PC-9 (cell line): Measurements from ENCODE around the gene MTUS2. TPM values are rescaled to one million over a fixed set of nuclear protein-coding genes. Genes with fewer than 3 reads are reported as not detected.

Experiments
- BruUV-seq: library from RNA; stranded (reverse); fragments of 400-500 nt; replicated peaks from 2 replicates; lab custom pipeline; 2021; lab: Mats Ljungman, UMichigan
- CTCF ChIA-PET: fragments of 300-600 bp; sonication (Branson Sonifier 250); formaldehyde crosslinking; loops from one replicate; lab custom pipeline; 2022; ENCODE audit warnings: antibody characterized with exemption; lab: Charles Lee
- POLR2A ChIA-PET: fragments of 300-600 bp; sonication (Branson Sonifier 250); formaldehyde crosslinking; loops from one replicate; lab custom pipeline; 2022; ENCODE audit warnings: antibody characterized with exemption; ENCODE audit not compliant: unreplicated experiment; lab: Charles Lee
- DNase-seq, 2 experiments: peaks; one replicate each; pipeline versions ENCODE4 v3.0.0 to v3.0.0-alpha.2; 2015 to 2022; ENCODE audit warnings: mixed read lengths in 1 of 2
- H2AFZ ChIP-seq: fragments of 200-600 bp; sonication (generic); 2 replicates; pipeline ENCODE4 v1.8.1; 2017; ENCODE audit warnings: antibody characterized with exemption
- H3F3A ChIP-seq: fragments of 200-600 bp; sonication (generic); 2 replicates; pipeline ENCODE4 v1.8.1; 2017; ENCODE audit warnings: antibody characterized with exemption, mild to moderate bottlenecking, low read depth; ENCODE audit not compliant: insufficient read depth
- H3K27ac ChIP-seq: fragments of 200-600 bp; sonication (generic); 2 replicates; pipeline ENCODE4 v1.6.1; 2016; ENCODE audit warnings: mixed run types
- H3K27me3 ChIP-seq: fragments of 200-600 bp; sonication (generic); 2 replicates; pipeline ENCODE4 v1.6.1; 2016; ENCODE audit warnings: low read depth, mixed run types; ENCODE audit not compliant: insufficient read depth
- H3K36me3 ChIP-seq: fragments of 200-600 bp; sonication (generic); 2 replicates; pipeline ENCODE4 v1.6.1; 2016; ENCODE audit warnings: low read depth, mixed run types
- H3K4me1 ChIP-seq: fragments of 200-600 bp; sonication (generic); replicated peaks from 2 replicates; pipeline ENCODE4 v1.6.1; 2016; ENCODE audit warnings: mixed run types; ENCODE audit not compliant: insufficient read depth
- H3K4me2 ChIP-seq: fragments of 200-600 bp; sonication (generic); 2 replicates; pipeline ENCODE4 v1.6.1; 2017; ENCODE audit warnings: mixed run types
- H3K4me3 ChIP-seq: fragments of 200-600 bp; sonication (generic); 2 replicates; pipeline ENCODE4 v1.6.1; 2016; ENCODE audit warnings: mixed run types
- H3K79me2 ChIP-seq: fragments of 200-600 bp; sonication (generic); 2 replicates; pipeline ENCODE4 v1.6.1; 2017; ENCODE audit warnings: low read depth, mixed run types
- H3K9me2 ChIP-seq: fragments of 200-600 bp; sonication (generic); 2 replicates; pipeline ENCODE4 v1.8.1; 2017; ENCODE audit warnings: mild to moderate bottlenecking; ENCODE audit not compliant: insufficient read depth
- H3K9me3 ChIP-seq: fragments of 200-600 bp; sonication (generic); 2 replicates; pipeline ENCODE4 v1.8.1; 2016; ENCODE audit warnings: low read depth; ENCODE audit not compliant: insufficient read depth
- H4K20me1 ChIP-seq: fragments of 200-600 bp; sonication (generic); 2 replicates; pipeline ENCODE4 v1.8.1; 2017; ENCODE audit not compliant: insufficient read depth
- CTCF ChIP-seq: fragments of 200-600 bp; sonication (generic); conservative IDR thresholded peaks from 2 replicates; pipeline ENCODE4 v1.6.1; 2017; ENCODE audit warnings: mixed run types, antibody characterized with exemption, mild to moderate bottlenecking, moderate library complexity
- EZH2 ChIP-seq: fragments of 200-600 bp; sonication (generic); IDR thresholded peaks from 2 replicates; pipeline ENCODE4 v1.8.0; 2017; ENCODE audit warnings: antibody characterized with exemption, low read depth
- intact Hi-C: fragments of 100-400 bp; cut with micrococcal nuclease; formaldehyde crosslinking; loops from one replicate; pipeline ENCODE4 v1.10.0; 2022; ENCODE audit not compliant: unreplicated experiment
- total RNA-seq: library from RNA; stranded (reverse); gene quantifications from 2 replicates; pipeline ENCODE4 v1.2.3, GENCODE V29; 2021

The MTUS2 gene
- total RNA-seq, 1 experiment from 2014 or later, result not detected

- BruUV-seq, result no TSS peak
- Histone ChIP-seq H3K27me3 (peaks cover 39% of the 10 kb centered on the region), H3K4me2 (no peak overlapping the region), H3K79me2 (no peaks in the 10 kb centered on the region), H3K4me3 (no peak overlapping the region), H4K20me1 (no peaks in the 10 kb centered on the region), H2AFZ (no peak overlapping the region), H3K4me1 (no peaks in the 10 kb centered on the region), H3K27ac (no peak overlapping the region), H3K9me2 (no peaks in the 10 kb centered on the region), H3F3A (no peaks in the 10 kb centered on the region), H3K9me3 (no peaks in the 10 kb centered on the region), H3K36me3 (no peaks in the 10 kb centered on the region)
- DNase-seq, result no peak
- POLR2A ChIA-PET, result no interaction called here
- CTCF ChIA-PET, result no interaction called here
- intact Hi-C loops, result no loop called here
- TF ChIP-seq EZH2 (no peak), CTCF (no peak)
These were observed 561.9 kb downstream of the MTUS2 start for GRCh38 chr13:29382021-29382420.

GRCh38 chr13:29383476-29383875 is 563.3 kb downstream of the MTUS2 start:
- Histone ChIP-seq H3K4me3 (no peak overlapping the region), H3K27me3 (peaks cover 41% of the 10 kb centered on the region), H3F3A (no peaks in the 10 kb centered on the region), H3K36me3 (no peaks in the 10 kb centered on the region), H3K79me2 (no peaks in the 10 kb centered on the region), H4K20me1 (no peaks in the 10 kb centered on the region), H3K9me3 (no peaks in the 10 kb centered on the region), H3K27ac (no peak overlapping the region), H3K9me2 (no peaks in the 10 kb centered on the region), H3K4me1 (no peaks in the 10 kb centered on the region), H2AFZ (no peak overlapping the region), H3K4me2 (no peak overlapping the region)
- ChIA-PET POLR2A (no interaction called here), CTCF (no interaction called here)
- no TSS peak for BruUV-seq
- no peak for DNase-seq
- TF ChIP-seq EZH2, result no peak
- TF ChIP-seq CTCF, result no peak
- intact Hi-C loops, result no loop called here

GRCh38 chr13:29384466-29384865 is 564.3 kb downstream of the MTUS2 start:
- CTCF ChIA-PET, result no interaction called here
- Histone ChIP-seq H3K9me2 (no peaks in the 10 kb centered on the region), H3K4me1 (no peaks in the 10 kb centered on the region), H2AFZ (no peak overlapping the region), H4K20me1 (no peaks in the 10 kb centered on the region), H3K9me3 (no peaks in the 10 kb centered on the region), H3K4me2 (no peak overlapping the region), H3K36me3 (no peaks in the 10 kb centered on the region), H3K79me2 (no peaks in the 10 kb centered on the region), H3K27ac (no peak overlapping the region), H3F3A (no peaks in the 10 kb centered on the region), H3K4me3 (no peak overlapping the region), H3K27me3 (peaks cover 41% of the 10 kb centered on the region)
- no peak for DNase-seq
- intact Hi-C loops, result no loop called here
- POLR2A ChIA-PET, result no interaction called here
- BruUV-seq, result no TSS peak
- no peak for TF ChIP-seq EZH2
- TF ChIP-seq CTCF, result no peak
